Stimulated activated naive B cell treated with anti-CD40 and anti-IgM and Interleukin-4, amounts not matched to agents 10 μg/mL and 1 μg/mL and 100 μg/mL, for 72 hours (primary cell): Measurements from ENCODE around the gene CLDN3.
"Not testable (repeated sequence)": the region's sequence is repeated elsewhere in the genome, so short reads cannot be mapped to it uniquely, and the experiment has no call there.

Experiments
- ATAC-seq, 2 donors: fragments of 150-1000 bp; cut with Tn5 transposase; replicated peaks; 2 replicates each; pipeline ENCODE4 v1.10.0; 2021; ENCODE audit warnings: moderate library complexity in 1 of 2
- DNase-seq: peaks from one replicate; pipeline ENCODE4 v3.0.0; 2021
- H3K27ac Mint-ChIP-seq: one replicate; pipeline ENCODE4 v1.8.0; 2022; ENCODE audit warnings: mild to moderate bottlenecking, mixed read lengths
- H3K27me3 Mint-ChIP-seq, 2 donors: one replicate each; pipeline ENCODE4 v1.8.0; 2022; ENCODE audit warnings: mixed read lengths in 2 of 2
- H3K36me3 Mint-ChIP-seq, 2 donors: one replicate each; pipeline ENCODE4 v1.8.0; 2022; ENCODE audit warnings: mixed read lengths in 2 of 2, mild to moderate bottlenecking in 1 of 2
- H3K4me1 Mint-ChIP-seq, 2 donors: one replicate each; pipeline ENCODE4 v1.8.0; 2022; ENCODE audit warnings: mixed read lengths in 2 of 2, mild to moderate bottlenecking in 1 of 2
- H3K4me3 Mint-ChIP-seq, 2 donors: one replicate each; pipeline ENCODE4 v1.8.0; 2022; ENCODE audit warnings: mild to moderate bottlenecking in 2 of 2, mixed read lengths in 2 of 2, moderate library complexity in 1 of 2
- H3K9me3 Mint-ChIP-seq, 2 donors: one replicate each; pipeline ENCODE4 v1.8.0; 2022; ENCODE audit warnings: mixed read lengths in 2 of 2, mild to moderate bottlenecking in 1 of 2

CLDN3 gene

DNA sequence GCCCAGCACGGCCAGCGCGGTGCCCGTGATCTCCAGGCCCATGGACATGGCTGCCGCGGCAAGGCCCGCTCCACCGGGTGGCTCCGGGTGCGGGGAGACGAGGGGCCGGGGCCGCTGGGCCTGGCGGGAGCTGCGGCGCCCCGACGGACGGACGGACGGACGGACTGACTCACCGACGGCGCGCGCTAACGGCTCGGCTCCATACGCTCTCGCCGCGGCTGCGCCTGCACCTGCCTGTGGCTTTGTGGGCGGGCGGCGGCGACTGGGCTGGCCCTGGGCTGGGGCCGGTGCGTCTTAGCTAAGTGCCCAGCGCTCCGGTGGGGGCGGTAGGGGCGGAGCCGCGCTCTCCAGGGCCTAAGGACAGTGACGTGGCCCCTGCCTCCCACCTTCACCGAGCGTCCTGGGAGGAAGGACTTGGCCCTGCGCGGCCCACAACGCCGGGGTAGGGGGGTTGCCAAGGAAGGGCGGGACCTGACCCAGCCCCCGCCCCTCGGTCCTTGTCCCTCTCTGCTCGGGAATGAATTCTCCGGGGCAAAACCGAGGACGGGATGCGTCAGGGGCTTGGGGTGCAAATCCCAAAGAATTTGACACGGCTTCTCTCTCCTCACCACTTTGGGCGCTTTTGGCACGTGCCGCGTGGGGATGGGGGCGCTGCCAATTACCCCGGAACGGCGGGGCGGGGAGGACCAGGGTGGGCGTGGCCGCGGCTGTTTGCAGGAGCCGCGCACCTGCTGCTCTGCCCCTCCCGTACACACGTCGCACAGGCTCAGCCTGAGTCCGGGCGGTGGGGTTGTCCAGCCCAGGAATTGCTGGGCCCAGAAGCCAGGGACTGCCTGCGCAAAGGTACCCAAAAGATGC, at the start of gene CLDN3:
CLDN3 (minus strand) TSS at position 269 of the 858 bp plus-strand sequence; CDS start at position 48, 221 bp downstream.
- ATAC-seq = peak; percentile 64 to 76
- H3K4me1 Mint-ChIP-seq = peaks cover 12 to 33% of the 10 kb centered on the region in 2 donors
- H3K9me3 Mint-ChIP-seq = no peaks in the 10 kb centered on the region
- H3K36me3 Mint-ChIP-seq = peaks cover 0 to 6% of the 10 kb centered on the region in 2 donors
- peak; percentile 4 for DNase-seq
- H3K27ac Mint-ChIP-seq = peak within 1 kb of the TSS; percentile 37
- H3K27me3 Mint-ChIP-seq = peaks cover 58 to 72% of the 10 kb centered on the region in 2 donors
- peak within 1 kb of the TSS; percentile 72 to 75 for H3K4me3 Mint-ChIP-seq

GRCh38 chr7:73817121-73817520, 47.1 kb upstream of the CLDN3 start:
- Mint-ChIP-seq H3K27ac (no peak overlapping the region), H3K36me3 (no peaks in the 10 kb centered on the region), H3K9me3 (peaks cover 2 to 3% of the 10 kb centered on the region in 2 donors), H3K4me1 (no peaks in the 10 kb centered on the region), H3K4me3 (no peak overlapping the region), H3K27me3 (peaks cover 15 to 17% of the 10 kb centered on the region in 2 donors)
- DNase-seq (no peak), ATAC-seq (no peak)

- Mint-ChIP-seq H3K4me1 (no peaks in the 10 kb centered on the region), H3K9me3 (peaks cover 2 to 3% of the 10 kb centered on the region in 2 donors), H3K4me3 (no peak overlapping the region), H3K36me3 (no peaks in the 10 kb centered on the region), H3K27ac (peak overlapping the region; percentile 52), H3K27me3 (peaks cover 15 to 28% of the 10 kb centered on the region in 2 donors)
- ATAC-seq = no peak
- no peak for DNase-seq
Measured at GRCh38 chr7:73815436-73815835, 45.4 kb upstream of the CLDN3 start.

- Mint-ChIP-seq H3K4me1 (no peaks in the 10 kb centered on the region), H3K27me3 (peaks cover 12 to 33% of the 10 kb centered on the region in 2 donors), H3K36me3 (no peaks in the 10 kb centered on the region), H3K9me3 (peaks cover 2 to 3% of the 10 kb centered on the region in 2 donors), H3K27ac (no peak overlapping the region), H3K4me3 (no peak overlapping the region)
- ATAC-seq (no peak), DNase-seq (no peak)
Measured at GRCh38 chr7:73812996-73813395, 42.9 kb upstream of the CLDN3 start.

DNA sequence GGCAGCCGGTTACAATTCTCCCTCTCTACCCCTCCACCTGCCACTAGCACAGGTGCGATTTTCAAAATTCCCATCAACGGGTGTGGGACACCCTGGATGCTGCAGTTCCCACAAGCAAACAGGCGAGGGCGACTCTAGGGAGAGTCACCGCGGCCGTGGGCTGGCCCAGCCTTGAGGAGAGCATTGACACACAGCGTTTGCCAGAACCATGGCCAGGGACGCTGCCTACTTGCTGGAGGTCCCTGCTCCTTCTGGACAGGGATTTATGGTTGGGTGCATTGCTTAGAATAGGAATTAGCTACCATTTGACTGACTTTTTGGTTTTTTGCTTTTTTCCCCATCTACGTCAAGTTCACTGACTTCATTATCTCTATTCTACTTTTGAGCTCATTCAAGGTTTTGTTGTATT, 41.7 kb upstream of the CLDN3 start:
- Mint-ChIP-seq H3K27me3 (peaks cover 7 to 25% of the 10 kb centered on the region in 2 donors), H3K4me3 (no peak overlapping the region), H3K27ac (no peak overlapping the region), H3K36me3 (no peaks in the 10 kb centered on the region), H3K9me3 (peaks cover 2 to 3% of the 10 kb centered on the region in 2 donors), H3K4me1 (no peaks in the 10 kb centered on the region)
- ATAC-seq (peak; percentile 77 to 90), DNase-seq (peak; percentile 23)

DNA sequence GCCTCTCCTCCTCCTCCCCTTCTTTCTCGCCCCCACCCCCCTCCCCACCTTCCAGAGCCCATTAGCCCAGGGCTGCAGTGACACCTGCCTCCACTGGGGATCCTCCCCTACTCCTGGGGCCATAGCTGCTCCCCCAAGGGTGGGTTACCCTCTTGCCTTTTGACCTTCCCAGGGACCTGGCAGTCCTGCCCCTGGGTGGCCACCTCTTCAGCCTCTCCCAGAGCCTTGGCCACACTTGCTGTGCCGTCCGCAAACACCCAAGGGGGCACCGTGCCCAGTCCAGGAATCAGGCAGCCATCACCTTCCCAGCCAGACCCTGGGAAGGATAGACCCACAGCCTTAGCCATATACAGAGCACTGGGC, 40.9 kb upstream of the CLDN3 start:
- H3K27ac Mint-ChIP-seq = no peak overlapping the region

DNA sequence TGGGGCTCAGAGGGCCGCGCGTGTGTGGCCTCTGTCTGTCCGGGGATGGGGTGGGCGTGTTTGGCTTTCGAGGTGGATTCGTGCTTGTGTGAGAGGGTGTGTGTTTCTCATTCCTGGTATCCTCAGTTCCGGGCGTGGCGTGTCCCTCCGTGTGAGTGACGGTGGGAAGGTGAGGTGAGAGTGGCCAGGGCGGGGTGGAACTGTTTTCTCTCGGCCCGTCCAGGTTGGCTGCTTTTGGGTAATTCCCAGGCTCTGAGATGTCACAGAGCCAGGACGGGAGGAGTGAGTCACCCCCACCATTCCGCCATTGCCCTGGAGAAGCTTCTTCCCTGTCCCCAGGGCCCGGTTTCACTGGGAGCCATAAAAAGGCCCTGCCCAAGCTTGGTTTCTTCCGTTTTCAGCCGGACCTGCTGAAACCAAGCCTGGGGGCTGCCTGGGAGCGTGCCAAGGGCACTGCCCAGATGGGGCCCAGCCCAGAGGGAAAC, 39.4 kb upstream of the CLDN3 start:
- H3K27me3 Mint-ChIP-seq = peaks cover 10 to 29% of the 10 kb centered on the region in 2 donors
- H3K9me3 Mint-ChIP-seq = peaks cover 2 to 3% of the 10 kb centered on the region in 2 donors
- ATAC-seq (no peak), DNase-seq (no peak)
- H3K27ac Mint-ChIP-seq = no peak overlapping the region
- H3K4me3 Mint-ChIP-seq = no peak overlapping the region
- no peaks in the 10 kb centered on the region for H3K4me1 Mint-ChIP-seq
- H3K36me3 Mint-ChIP-seq = no peaks in the 10 kb centered on the region

More for the DNA sequence above, 40.9 kb upstream of the CLDN3 start:
- peaks cover 2 to 3% of the 10 kb centered on the region in 2 donors for H3K9me3 Mint-ChIP-seq
- no peaks in the 10 kb centered on the region for H3K36me3 Mint-ChIP-seq
- no peak for ATAC-seq
- H3K27me3 Mint-ChIP-seq = peaks cover 7 to 22% of the 10 kb centered on the region in 2 donors
- no peaks in the 10 kb centered on the region for H3K4me1 Mint-ChIP-seq
- H3K4me3 Mint-ChIP-seq = no peak overlapping the region
- DNase-seq = no peak

DNA sequence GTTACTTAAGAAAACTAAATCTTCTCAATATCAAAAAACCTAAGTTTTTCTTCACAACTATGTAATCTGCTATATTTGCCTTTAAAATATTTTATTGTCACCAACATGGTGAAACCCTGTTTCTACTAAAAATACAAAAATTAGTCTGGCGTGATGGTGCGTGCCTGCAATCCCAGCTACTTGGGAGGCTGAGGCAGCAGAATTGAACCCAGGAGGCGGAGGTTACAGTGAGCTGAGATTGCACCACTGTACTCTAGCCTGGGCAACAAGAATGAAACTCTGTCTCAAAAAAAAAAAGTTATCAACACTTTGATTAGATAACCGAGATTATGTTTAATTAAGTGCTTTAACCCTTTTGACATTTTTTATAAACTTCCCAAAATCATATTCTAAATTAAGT, 32.4 kb upstream of the CLDN3 start:
- no peak overlapping the region for H3K27ac Mint-ChIP-seq
- H3K27me3 Mint-ChIP-seq = peaks cover 9 to 31% of the 10 kb centered on the region in 2 donors
- H3K4me3 Mint-ChIP-seq = no peak overlapping the region
- ATAC-seq = no peak
- DNase-seq = no peak
- no peaks in the 10 kb centered on the region for H3K36me3 Mint-ChIP-seq
- H3K4me1 Mint-ChIP-seq = no peaks in the 10 kb centered on the region
- H3K9me3 Mint-ChIP-seq = no peaks in the 10 kb centered on the region

DNA sequence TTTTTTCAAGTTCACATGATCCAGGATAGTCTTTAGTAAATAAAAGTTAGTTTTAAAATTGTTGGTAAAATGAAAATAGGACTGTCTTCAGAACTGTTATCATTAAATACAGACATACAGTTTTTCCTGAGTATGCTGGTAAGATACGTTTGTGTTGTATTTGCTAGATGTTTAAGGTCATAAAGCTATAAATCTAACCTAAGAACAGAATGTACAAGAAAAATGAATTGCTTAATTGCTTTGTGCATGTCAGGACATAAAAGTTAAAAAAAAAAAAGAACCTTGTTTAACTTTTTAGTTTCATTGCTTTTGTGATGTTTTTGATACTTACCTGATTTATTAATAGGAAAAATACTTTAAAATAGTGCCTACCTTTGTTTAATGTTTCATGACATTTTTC, 31.5 kb upstream of the CLDN3 start:
- no peak overlapping the region for H3K27ac Mint-ChIP-seq
- H3K36me3 Mint-ChIP-seq = no peaks in the 10 kb centered on the region

DNA sequence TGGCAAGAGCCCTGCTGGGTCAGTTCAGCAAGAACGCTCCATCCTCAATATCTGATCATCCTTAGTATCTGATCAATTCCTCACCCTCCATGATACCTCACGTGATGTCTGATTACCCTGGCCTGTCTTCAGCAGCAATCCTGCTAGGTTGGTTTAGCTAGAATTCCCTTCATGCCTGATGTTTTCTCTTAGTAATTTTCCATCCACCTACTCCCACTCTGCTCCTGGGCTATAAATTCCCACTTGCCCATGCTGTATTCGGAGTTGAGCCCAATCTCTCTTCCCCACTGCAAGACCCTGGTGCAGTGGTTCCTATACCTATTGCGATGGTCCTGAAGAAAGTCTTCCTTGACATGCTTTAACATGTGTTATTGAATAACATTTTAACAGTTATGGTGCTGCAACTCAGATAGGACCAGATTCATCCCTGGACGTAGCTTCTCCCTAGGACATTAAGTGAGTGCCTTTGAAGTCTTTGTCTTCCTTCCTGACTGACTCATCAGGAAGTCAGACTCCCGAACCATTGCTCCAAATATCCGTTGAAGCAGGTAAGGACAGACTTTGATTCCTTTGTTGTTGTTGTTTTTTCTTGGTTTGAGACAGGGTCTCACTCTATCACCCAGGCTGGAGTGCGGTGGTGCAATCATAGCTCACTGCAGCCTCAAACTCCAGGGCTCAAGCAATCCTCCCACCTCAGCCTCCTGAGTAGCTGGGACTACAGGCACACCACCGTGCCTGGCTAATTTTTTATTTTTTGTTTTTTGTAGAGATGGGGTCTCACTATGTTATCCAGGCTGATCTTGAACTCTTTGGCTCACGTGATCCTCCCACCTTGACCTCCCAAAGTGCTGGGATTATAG, 29.4 kb upstream of the CLDN3 start:
- no peak for DNase-seq
- no peak for ATAC-seq
- H3K36me3 Mint-ChIP-seq = no peaks in the 10 kb centered on the region
- no peak overlapping the region for H3K4me3 Mint-ChIP-seq
- peaks cover 6 to 21% of the 10 kb centered on the region in 2 donors for H3K27me3 Mint-ChIP-seq
- H3K9me3 Mint-ChIP-seq = no peaks in the 10 kb centered on the region
- H3K4me1 Mint-ChIP-seq = no peaks in the 10 kb centered on the region
- H3K27ac Mint-ChIP-seq = no peak overlapping the region

More for the DNA sequence above, 31.5 kb upstream of the CLDN3 start:
- Mint-ChIP-seq H3K4me3 (no peak overlapping the region), H3K9me3 (no peaks in the 10 kb centered on the region), H3K4me1 (no peaks in the 10 kb centered on the region), H3K27me3 (peaks cover 9 to 31% of the 10 kb centered on the region in 2 donors)
- ATAC-seq (no peak), DNase-seq (no peak)

GRCh38 chr7:73797176-73797575, 27.1 kb upstream of the CLDN3 start:
- not testable (repeated sequence) for H3K4me1 Mint-ChIP-seq, ATAC-seq, H3K36me3 Mint-ChIP-seq, H3K9me3 Mint-ChIP-seq, H3K4me3 Mint-ChIP-seq, DNase-seq, H3K27ac Mint-ChIP-seq
- H3K27me3 Mint-ChIP-seq = peaks cover 4 to 23% of the 10 kb centered on the region in 2 donors

GRCh38 chr7:73796656-73797055, 26.6 kb upstream of the CLDN3 start:
- not testable (repeated sequence) for ATAC-seq

GRCh38 chr7:73795188-73795587, 25.1 kb upstream of the CLDN3 start:
- H3K4me3 Mint-ChIP-seq, H3K27ac Mint-ChIP-seq, H3K4me1 Mint-ChIP-seq, DNase-seq, H3K36me3 Mint-ChIP-seq, ATAC-seq, H3K9me3 Mint-ChIP-seq: not testable (repeated sequence)
- peaks cover 0 to 23% of the 10 kb centered on the region in 2 donors for H3K27me3 Mint-ChIP-seq

More at GRCh38 chr7:73796656-73797055, 26.6 kb upstream of the CLDN3 start:
- not testable (repeated sequence) for H3K4me3 Mint-ChIP-seq, H3K36me3 Mint-ChIP-seq, H3K4me1 Mint-ChIP-seq, DNase-seq, H3K9me3 Mint-ChIP-seq, H3K27ac Mint-ChIP-seq
- peaks cover 4 to 28% of the 10 kb centered on the region in 2 donors for H3K27me3 Mint-ChIP-seq

DNA sequence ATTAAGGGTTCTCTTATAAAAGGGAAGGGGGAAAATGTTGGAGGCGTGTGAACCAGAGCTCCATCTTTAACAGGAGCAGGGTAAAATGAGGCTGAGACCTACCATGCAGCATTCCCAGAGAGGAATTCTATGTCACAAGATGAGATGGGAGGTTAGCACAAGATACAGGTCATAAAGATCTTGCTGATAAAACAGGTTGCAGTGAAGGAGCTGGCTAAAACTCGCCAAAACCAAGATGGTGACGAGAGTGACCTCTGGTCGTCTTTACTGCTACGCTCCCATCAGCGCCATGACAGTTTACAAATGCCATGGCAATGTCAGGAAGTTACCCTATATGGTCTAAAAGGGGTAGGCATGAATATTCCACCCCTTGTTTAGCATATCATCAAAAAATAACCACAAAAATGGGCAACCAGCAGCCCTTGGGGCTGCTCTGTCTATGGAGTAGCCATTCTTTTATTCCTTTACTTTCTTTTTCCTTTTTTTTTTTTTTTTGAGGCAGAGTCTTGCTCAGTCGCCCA, 21.2 kb upstream of the CLDN3 start:
- H3K27me3 Mint-ChIP-seq = peaks cover 0 to 11% of the 10 kb centered on the region in 2 donors
- not testable (repeated sequence) for DNase-seq, H3K4me3 Mint-ChIP-seq, H3K27ac Mint-ChIP-seq, H3K4me1 Mint-ChIP-seq, ATAC-seq, H3K9me3 Mint-ChIP-seq, H3K36me3 Mint-ChIP-seq
